Hypothalamus (tissue), 51 donors: Measurements from ENCODE around the gene TRAF6.
"Not testable (repeated sequence)": the region's sequence is repeated elsewhere in the genome, so short reads cannot be mapped to it uniquely, and the experiment has no call there.

ENCODE experiments used
- DNase-seq, 51 donors: peaks; one replicate each; lab custom pipeline; 2025; lab: John Stamatoyannopoulos, UW

TRAF6 gene

DNA sequence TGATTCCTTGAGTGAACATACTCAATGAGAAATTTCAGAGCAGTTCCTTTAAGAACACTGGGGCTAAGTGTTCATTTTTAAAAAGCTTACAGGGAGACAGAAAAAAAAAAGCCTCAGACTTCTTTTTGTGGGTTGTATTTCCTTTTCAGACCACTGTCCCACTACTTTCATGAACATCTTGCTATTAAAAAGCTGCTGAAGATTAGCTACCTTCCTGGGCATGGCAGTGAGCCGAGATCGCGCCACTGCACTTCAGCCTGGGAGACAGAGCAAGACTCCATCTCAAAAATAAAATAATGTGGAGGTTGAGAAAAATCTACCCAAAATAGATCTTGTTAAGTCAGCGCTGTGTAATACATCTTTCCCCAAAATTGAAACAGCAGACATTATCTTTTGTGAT lies 10.8 kb downstream of the TRAF6 start:
- DNase-seq, result no peak

DNA sequence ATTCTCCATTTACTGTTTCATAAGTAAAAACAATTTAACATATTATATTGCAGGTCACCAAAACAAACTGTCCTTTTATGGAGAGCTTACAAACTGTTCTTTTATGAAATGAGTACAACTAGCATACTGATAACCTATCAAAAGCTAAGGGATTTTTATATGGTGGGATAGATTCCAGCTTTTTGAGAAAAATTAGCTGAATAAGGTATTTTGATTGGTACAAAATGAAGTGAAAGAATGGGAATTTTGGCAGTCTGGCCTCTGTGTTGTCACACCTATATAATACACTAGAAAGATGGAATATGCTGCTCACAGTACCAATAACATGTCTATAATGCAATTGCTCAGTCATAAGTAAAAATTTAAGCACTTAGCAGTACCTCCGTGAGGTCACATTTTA lies 11.4 kb downstream of the TRAF6 start:
- DNase-seq, result no peak

GRCh38 chr11:36493332-36493731 lies 16.7 kb downstream of the TRAF6 start:
- DNase-seq, result no peak

- DNase-seq, result peak in 3 of 51 donors; percentile 11 to 42 (median 21)
Observed at GRCh38 chr11:36492724-36493304, 17.3 kb downstream of the TRAF6 start.

- no peak for DNase-seq
Observed at GRCh38 chr11:36490026-36490806, 19.9 kb downstream of the TRAF6 start.

GRCh38 chr11:36488096-36488495 lies 22.0 kb downstream of the TRAF6 start:
- no peak for DNase-seq

DNA sequence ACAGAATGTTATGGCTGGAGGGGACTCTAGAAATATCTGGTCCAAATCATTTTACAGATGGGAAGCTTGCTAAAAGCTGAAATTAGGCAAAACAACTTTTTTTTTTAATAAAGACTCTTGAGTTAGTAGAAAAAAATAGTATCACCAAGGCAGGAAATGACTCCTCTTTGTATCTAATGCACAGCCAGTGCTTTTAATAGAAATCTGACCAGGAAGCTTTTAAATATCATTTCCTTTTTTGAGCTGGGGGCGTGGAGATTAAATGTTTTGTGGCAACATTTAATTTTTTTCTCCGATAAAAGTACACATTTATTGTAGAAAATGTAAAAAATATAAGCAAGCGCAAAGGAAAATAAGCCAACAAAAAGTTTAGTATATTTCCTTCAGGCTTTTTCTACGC lies 22.5 kb downstream of the TRAF6 start:
- no peak for DNase-seq

GRCh38 chr11:36485298-36486002 lies 24.6 kb downstream of the TRAF6 start:
- no peak for DNase-seq

DNA sequence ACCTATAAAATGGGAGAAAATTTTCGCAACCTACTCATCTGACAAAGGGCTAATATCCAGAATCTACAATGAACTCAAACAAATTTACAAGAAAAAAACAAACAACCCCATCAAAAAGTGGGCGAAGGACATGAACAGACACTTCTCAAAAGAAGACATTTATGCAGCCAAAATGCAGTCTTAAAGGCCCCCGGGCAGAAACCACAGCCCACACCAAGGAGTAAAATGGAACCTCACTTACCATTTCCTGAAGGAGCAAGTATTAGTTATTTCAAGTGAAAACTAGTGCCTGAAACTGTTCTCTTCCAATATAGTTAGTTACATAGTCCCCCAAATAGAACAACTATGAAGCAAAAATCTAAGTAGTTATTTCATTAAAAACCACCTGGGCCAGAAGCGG lies 27.0 kb downstream of the TRAF6 start:
- DNase-seq, result not testable (repeated sequence)

DNA sequence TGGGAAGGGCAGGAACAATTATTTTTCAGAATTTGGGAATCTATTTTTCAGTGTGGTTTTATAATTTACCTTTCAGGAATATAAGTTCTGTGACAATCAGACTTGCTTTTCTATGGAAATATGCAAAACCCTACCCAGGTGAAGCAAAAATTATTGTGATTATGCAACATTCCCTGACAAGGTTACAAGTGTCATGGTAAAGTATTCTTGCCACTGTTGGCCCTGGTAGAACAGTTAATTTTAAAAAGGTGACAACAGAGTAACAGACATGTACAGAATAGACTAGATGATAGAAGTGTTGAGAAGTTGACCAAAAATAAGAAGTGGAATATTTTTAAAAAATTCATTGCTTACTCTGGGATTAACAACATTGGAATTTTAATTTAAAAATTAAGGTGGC lies 29.2 kb downstream of the TRAF6 start:
- no peak for DNase-seq

GRCh38 chr11:36478700-36479329 lies 31.3 kb downstream of the TRAF6 start:
- DNase-seq, result peak in 17 of 51 donors; percentile 9 to 58 (median 35)

GRCh38 chr11:36475192-36475591 lies 34.9 kb downstream of the TRAF6 start:
- DNase-seq, result no peak

DNA sequence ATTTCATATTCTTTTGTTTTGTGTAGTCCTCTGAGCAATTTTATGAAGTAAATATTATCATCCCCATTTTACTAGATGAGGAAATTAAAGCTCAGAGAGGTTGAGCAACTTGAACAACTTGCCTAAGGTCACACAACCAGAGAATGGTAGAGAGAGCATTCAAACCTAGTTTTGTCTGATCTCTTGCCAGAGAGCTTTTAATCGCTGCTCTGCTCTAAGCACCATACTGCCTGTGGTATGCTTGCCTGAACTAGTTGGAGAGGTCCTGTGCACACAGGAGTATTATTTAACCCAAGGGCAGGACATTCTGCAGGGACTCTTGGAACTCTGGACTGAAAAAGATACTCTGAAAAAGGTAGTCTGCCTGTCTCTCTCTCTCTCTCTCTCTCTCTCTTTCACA lies 38.5 kb downstream of the TRAF6 start:
- no peak for DNase-seq

GRCh38 chr11:36469881-36470802 lies 39.9 kb downstream of the TRAF6 start:
- DNase-seq, result no peak

DNA sequence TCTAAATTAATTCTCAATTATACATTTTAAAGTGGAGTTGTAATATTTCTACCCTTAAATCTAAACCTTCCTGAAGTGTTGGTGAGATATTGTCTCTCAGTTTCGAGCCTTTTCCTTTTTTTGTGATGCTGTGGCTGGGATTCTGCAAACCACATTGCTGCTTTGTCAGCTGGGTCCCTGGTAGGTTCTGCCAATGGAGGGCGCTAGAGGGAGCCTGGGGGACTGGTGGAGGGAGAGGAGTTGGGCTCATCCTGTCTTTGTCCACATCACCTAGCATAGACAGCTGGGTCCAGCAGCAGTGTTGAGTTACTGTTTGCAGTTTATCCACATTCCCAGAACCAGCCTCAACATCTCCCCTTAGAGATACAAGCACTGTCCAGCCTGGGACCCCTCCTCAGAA lies 41.0 kb downstream of the TRAF6 start:
- no peak for DNase-seq

DNA sequence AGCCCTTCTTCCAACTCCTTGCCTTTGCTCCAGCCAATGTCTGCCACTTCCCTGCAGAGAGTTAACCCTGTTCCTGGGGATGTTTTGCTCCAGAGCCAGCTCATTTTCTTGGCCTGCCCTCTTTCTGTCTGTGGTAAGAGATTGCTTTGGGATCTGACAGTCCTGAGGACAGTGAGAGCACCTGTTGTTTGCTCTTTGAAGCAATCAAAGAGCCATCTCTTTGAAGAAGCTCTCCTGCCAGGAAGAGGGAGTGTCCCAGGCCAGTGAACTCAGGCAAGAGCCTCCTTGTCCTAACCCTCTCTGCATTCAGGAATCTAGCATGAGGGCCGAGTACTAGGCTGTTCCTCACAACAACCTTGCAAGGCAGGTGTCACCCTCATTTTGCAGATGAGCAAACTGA lies 42.2 kb downstream of the TRAF6 start:
- no peak for DNase-seq

- DNase-seq, result no peak
Observed at GRCh38 chr11:36467012-36467411, 43.1 kb downstream of the TRAF6 start.

- DNase-seq, result no peak
Observed at GRCh38 chr11:36465449-36466163, 44.5 kb downstream of the TRAF6 start.

GRCh38 chr11:36464720-36465119 lies 45.4 kb downstream of the TRAF6 start:
- no peak for DNase-seq

DNA sequence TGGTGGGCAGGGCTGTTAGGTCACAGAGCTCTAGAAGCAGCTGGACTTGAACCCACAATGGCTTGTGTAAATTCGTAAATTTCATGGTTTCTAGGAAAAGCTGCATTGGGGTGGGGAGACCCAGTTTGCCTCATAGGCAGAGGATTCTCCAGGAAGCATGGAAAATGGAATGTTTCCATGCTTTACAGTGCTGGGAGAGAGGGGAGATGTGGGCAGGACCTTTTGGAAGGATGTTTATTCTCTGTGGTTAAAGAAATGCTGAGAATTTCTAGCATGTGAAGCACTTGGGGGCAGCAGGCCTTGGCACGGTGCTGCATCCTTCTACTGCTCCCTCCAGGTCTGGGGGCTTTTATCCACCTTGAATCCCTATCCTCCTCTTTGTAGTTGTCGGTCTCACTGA lies 46.3 kb downstream of the TRAF6 start:
- DNase-seq, result no peak
